NCI-H1092 treated with DMSO at 0.1 percent for 48 hours (cell line): ENCODE results near the gene FJX1.
"Not testable (repeated sequence)": the region's sequence is repeated elsewhere in the genome, so short reads cannot be mapped to it uniquely, and the experiment has no call there.

Experiments used
- DNase-seq: peaks from one replicate; lab custom pipeline; 2025; lab: John Stamatoyannopoulos, UW

FJX1 gene

GRCh38 chr11:35633827-35634423, 15.7 kb downstream of the FJX1 start:
- DNase-seq: no peak

GRCh38 chr11:35635933-35636332, 17.7 kb downstream of the FJX1 start:
- DNase-seq: no peak

- DNase-seq: no peak
Observed at GRCh38 chr11:35639591-35640179, 21.4 kb downstream of the FJX1 start.

GRCh38 chr11:35641171-35641897, 23.1 kb downstream of the FJX1 start:
- no peak for DNase-seq

GRCh38 chr11:35641964-35642363, 23.7 kb downstream of the FJX1 start:
- DNase-seq: no peak

- DNase-seq: no peak
Observed at GRCh38 chr11:35647421-35648093, 29.3 kb downstream of the FJX1 start.

GRCh38 chr11:35650006-35650405, 31.7 kb downstream of the FJX1 start:
- DNase-seq: no peak

- no peak for DNase-seq
Observed at GRCh38 chr11:35650467-35650866, 32.2 kb downstream of the FJX1 start.

GRCh38 chr11:35651263-35651662, 33.0 kb downstream of the FJX1 start:
- no peak for DNase-seq

GRCh38 chr11:35652786-35653185, 34.5 kb downstream of the FJX1 start:
- not testable (repeated sequence) for DNase-seq

GRCh38 chr11:35654711-35655110, 36.5 kb downstream of the FJX1 start:
- no peak for DNase-seq

GRCh38 chr11:35655254-35655653, 37.0 kb downstream of the FJX1 start:
- no peak for DNase-seq

GRCh38 chr11:35655856-35656255, 37.6 kb downstream of the FJX1 start:
- DNase-seq: no peak

- DNase-seq: no peak
Observed at GRCh38 chr11:35658020-35658948, 40.0 kb downstream of the FJX1 start.

GRCh38 chr11:35661534-35661933, 43.3 kb downstream of the FJX1 start:
- no peak for DNase-seq

- DNase-seq: peak; percentile 71
Observed at GRCh38 chr11:35662061-35662648, 43.9 kb downstream of the FJX1 start.

- peak; percentile 68 for DNase-seq
Observed at GRCh38 chr11:35662649-35663407, 44.6 kb downstream of the FJX1 start, which contains the start of gene TRIM44. Gene TRIM44 (plus strand): TSS chr11:35662775. CDS start chr11:35663112, 337 bp downstream.

- DNase-seq: no peak
Observed at GRCh38 chr11:35663408-35663702, 45.1 kb downstream of the FJX1 start.

GRCh38 chr11:35664977-35665441, 46.7 kb downstream of the FJX1 start:
- DNase-seq: no peak

GRCh38 chr11:35667257-35667656, 49.0 kb downstream of the FJX1 start:
- DNase-seq: no peak

- not testable (repeated sequence) for DNase-seq
Observed at GRCh38 chr11:35668350-35668749, 50.1 kb downstream of the FJX1 start.
